Epithelial cell of proximal tubule (primary cell): ENCODE data around the gene TMIGD2. TPM values are rescaled to one million over a fixed set of nuclear protein-coding genes. Genes with fewer than 3 reads are reported as not detected.

Experiments used
- DNase-seq: peaks from one replicate; pipeline ENCODE4 v3.0.0-alpha.2; 2011; ENCODE audit warnings: low read depth
- H3K4me3 ChIP-seq: 2 replicates; pipeline ENCODE4 v1.5.1; 2011; ENCODE audit warnings: low read depth, mild to moderate bottlenecking, low read length
- CTCF ChIP-seq: conservative IDR thresholded peaks from 2 replicates; pipeline ENCODE4 v1.5.1; 2012; ENCODE audit warnings: low read depth, mild to moderate bottlenecking, low read length
- total RNA-seq: library from RNA; depleted of rRNA; stranded (reverse); fragments of >200 nt; gene quantifications from 2 replicates; pipeline ENCODE4 v1.2.3, GENCODE V29; 2015

TMIGD2 gene
- total RNA-seq, 1 donor from 2014 or later, result not detected

- no peak for DNase-seq
- H3K4me3 ChIP-seq, result no peak overlapping the region
- no peak for TF ChIP-seq CTCF
These were observed 24.1 kb upstream of the TMIGD2 start for GRCh38 chr19:4326215-4326836.

GRCh38 chr19:4324228-4324627 lies 22.0 kb upstream of the TMIGD2 start:
- DNase-seq, result no peak
- TF ChIP-seq CTCF, result no peak
- H3K4me3 ChIP-seq, result no peak overlapping the region

- no peak for TF ChIP-seq CTCF
These were observed 21.5 kb upstream of the TMIGD2 start for GRCh38 chr19:4323692-4324091.

GRCh38 chr19:4322942-4323665 lies 20.9 kb upstream of the TMIGD2 start:
- DNase-seq, result no peak
- no peak overlapping the region for H3K4me3 ChIP-seq
- TF ChIP-seq CTCF, result no peak

More at GRCh38 chr19:4323692-4324091, 21.5 kb upstream of the TMIGD2 start:
- H3K4me3 ChIP-seq, result no peak overlapping the region
- DNase-seq, result no peak

- no peak for TF ChIP-seq CTCF
- no peak for DNase-seq
- no peak overlapping the region for H3K4me3 ChIP-seq
These were observed 18.2 kb upstream of the TMIGD2 start for GRCh38 chr19:4320419-4320818.

- DNase-seq, result no peak
- TF ChIP-seq CTCF, result no peak
- no peak overlapping the region for H3K4me3 ChIP-seq
These were observed 17.0 kb upstream of the TMIGD2 start for GRCh38 chr19:4319067-4319718.
